ENCODE data around the gene CXCR6. TPM values are rescaled to one million over a fixed set of nuclear protein-coding genes. Genes with fewer than 3 reads are reported as not detected.

The CXCR6 gene
- total RNA-seq: not detected in 2 replicates

DNA sequence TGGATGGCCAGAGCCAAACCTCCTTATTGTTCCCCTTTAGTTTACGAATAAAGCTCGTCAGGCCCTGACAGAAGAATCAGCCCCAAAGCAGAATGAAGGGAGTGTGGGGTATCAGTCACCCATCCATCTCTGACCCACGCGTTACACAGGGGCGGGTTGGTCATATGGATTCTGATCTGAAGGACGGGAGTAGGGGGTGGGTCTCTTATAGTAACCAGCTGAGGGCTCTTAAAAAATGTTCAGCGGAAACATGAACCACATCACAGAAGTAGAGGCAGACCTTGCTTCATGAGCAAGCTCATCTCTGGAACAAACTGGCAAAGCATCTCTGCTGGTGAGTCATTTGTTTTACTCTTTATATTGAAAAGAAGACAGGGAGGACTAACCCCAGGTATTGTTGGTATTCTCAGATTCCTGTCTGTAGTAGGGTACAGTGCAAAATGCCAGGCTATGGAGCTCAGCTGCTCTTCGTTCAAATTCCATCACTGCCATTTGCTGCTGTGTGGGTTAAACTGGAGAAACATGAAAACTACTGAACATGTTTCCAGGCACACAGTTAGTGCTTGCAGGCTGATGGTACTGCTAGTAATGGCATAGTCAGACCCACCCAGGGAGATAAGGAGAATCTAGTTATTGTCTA is at the start of gene CXCR6:
CXCR6 (plus strand) TSS at position 258 of the 640 bp plus-strand sequence. CDS start 3,018 bp downstream, outside the sequence.
- no peak for DNase-seq (ENCODE audit: extremely low read depth, low read depth, low spot score)

GRCh38 chr3:45894015-45894414 is 49.2 kb upstream of the CXCR6 start:
- no peak for DNase-seq (ENCODE audit: extremely low read depth, low read depth, low spot score)

DNA sequence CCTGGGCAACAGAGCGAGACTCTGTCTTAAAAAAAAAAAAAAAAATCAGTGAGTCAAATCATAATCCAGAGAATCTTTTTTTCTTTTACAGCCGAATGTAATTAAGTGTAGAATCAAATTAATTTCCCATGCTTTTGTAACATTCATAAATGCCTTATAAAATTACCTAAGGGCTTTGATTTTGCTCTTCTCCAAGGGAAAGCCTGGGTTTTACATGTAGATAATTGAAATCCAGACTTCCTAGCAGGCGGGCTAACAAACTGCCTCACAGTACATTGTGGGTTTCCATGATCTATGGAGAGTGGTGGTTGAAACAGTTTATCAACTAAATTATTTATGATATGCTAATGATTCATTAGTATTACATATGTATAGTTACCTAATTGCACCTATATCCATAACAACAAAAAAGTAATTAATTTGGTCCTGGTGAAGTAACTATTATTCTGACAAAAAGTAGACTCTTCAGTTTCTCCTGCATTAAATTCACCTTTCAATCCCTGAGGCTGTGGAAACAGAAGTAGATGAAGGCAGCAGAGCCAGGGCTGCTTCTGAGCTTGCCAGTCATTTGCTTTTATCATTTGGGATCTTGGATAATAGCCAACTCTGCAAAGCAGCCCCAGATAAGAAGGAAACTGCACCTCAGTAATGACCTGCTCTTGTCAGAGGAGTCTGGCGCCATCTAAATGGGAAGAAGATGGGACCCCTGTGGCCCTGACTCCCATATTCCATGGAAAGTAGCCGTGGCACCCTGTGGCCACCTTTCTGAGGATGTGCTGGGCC is 47.4 kb upstream of the CXCR6 start:
- no peak for DNase-seq (ENCODE audit: extremely low read depth, low read depth, low spot score)

- DNase-seq (ENCODE audit: extremely low read depth, low read depth, low spot score): no peak
Observed at GRCh38 chr3:45896956-45897355, 46.3 kb upstream of the CXCR6 start.

- no peak for DNase-seq (ENCODE audit: extremely low read depth, low read depth, low spot score)
Observed at GRCh38 chr3:45904931-45905330, 38.3 kb upstream of the CXCR6 start.

DNA sequence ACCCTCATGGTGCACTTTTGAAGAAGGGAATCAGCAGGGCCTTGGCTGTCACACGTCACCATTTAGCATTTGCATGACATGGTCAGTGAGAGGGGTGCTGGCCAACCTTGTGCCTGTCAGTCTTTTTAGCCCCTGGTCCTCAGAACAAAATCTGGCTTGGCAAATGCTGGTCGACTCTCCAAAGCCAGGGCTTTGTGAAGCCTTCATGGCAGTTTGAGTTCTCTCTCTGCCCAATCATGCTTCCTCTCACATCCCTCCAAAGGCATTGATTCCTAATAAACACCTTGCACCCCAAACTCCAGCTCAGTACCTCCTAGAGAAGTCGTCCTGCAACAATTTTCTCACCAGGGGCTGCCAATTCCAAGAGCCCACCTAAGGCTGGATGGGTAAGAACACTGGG is 37.5 kb upstream of the CXCR6 start:
- DNase-seq (ENCODE audit: extremely low read depth, low read depth, low spot score): no peak

GRCh38 chr3:45906681-45907407 is 36.4 kb upstream of the CXCR6 start:
- DNase-seq (ENCODE audit: extremely low read depth, low read depth, low spot score): no peak

- DNase-seq (ENCODE audit: extremely low read depth, low read depth, low spot score): no peak
Observed at GRCh38 chr3:45907769-45908705, 35.2 kb upstream of the CXCR6 start.

DNA sequence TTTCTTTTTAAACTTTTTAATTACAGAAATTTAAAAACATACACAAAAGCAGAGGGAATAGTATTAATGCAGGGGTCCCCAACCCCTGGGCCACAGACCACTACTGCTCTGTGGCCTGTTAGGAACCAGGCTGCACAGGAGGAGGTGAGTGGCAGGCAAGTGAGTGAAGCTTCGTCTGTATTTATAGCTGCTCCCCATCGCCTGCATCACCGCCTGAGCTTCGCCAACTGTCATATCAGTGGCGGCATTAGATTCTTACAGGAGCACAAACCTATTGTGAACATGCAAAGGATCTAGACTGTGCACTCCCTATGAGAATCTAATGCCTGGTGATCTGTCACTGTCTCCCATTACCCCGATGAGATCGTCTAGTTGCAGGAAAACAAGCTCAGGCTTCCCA is 34.5 kb upstream of the CXCR6 start:
- DNase-seq (ENCODE audit: extremely low read depth, low read depth, low spot score): no peak

DNA sequence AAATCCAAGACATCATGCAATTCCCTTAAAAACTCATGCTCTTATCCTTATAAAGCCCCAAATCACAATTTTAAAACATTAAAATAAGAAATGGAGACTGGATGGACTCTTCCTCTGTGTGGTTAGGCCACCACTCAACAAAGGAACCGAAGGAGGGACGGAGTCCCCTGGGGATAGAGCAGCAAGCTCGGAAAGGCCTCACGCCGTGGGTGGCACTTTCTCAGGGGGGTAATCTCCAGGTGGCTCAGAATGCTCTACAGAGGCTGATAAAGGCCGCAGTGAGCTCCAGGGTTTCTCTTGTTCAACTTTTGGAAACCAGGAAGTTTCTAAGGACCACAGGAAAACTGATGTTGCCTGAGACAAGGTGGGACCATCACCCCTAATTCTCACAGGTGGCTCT is 33.7 kb upstream of the CXCR6 start:
- no peak for DNase-seq (ENCODE audit: extremely low read depth, low read depth, low spot score)

DNA sequence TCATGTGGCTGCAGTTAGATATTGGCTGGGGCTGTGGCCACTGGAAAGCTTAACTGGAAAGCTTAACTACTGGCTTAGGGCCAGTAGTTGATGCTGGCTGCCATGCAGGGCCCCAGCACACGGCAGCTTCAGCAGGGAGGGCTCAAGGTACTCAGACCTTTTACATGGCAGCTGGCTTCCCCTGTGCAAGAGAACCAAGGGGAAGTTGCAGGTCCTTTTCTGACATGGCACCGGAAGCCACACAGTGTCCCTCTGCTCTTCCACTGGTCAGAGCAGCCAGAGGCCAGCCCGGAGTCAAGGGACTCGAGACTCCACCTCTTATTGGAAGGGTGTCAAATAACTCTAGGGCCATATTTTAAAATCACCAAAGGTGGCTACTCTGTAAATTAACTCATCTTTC is 32.4 kb upstream of the CXCR6 start:
- DNase-seq (ENCODE audit: extremely low read depth, low read depth, low spot score): no peak

DNA sequence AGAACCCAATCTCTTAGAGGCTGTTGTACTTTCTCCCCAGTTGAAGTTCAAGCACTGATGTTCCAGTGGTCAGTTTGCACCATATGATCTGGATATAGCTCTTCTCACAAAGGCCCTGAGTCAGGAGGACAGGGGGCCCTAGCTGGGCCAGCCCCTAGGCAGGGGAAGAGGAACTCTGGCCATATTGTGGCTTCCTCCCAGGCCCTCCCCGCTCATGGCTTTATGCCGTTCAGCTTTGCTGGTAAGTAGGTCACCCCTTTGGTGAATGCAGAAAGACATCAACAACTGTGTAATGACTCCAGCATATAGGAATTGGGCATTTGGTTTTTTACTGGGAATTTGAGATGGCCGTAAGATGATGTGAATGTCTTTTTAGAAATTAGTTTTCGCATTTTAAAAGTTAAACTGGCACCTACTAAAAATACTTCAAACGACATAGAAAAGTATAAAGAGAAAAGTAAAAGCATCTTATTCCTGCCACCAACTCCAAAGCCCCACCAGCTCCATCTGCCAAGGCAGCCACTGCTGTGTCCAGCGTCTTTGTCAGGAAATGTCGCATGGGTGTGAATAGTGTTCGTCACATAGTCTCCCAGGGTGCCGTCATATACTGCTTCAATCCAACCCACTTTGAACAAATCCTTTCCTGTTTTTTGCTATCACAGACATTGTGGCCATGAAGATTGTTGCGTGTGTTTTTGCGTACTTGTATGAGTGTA is 31.6 kb upstream of the CXCR6 start:
- no peak for DNase-seq (ENCODE audit: extremely low read depth, low read depth, low spot score)

- no peak for DNase-seq (ENCODE audit: extremely low read depth, low read depth, low spot score)
Observed at GRCh38 chr3:45912435-45912834, 30.8 kb upstream of the CXCR6 start.

- DNase-seq (ENCODE audit: extremely low read depth, low read depth, low spot score): no peak
Observed at GRCh38 chr3:45914362-45915058, 28.8 kb upstream of the CXCR6 start.

DNA sequence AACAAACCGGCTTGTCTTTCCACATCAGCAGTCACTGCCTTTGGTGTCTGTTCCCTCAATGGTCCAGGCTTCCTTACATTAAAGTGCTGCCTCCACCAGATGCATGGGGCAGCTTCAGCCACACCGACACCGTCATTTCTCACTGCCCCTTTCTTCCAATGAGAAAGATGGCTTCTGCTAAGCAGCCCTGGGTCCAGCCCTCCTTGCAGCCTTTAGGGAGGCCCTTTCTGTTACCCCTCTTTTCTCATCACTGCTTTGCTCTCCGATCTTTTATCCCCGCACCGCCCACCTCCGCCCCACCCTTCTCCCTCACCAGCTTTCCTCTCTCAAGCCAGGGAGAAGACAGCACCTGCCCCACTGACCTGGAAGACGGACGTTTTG is 28.2 kb upstream of the CXCR6 start:
- DNase-seq (ENCODE audit: extremely low read depth, low read depth, low spot score): no peak

DNA sequence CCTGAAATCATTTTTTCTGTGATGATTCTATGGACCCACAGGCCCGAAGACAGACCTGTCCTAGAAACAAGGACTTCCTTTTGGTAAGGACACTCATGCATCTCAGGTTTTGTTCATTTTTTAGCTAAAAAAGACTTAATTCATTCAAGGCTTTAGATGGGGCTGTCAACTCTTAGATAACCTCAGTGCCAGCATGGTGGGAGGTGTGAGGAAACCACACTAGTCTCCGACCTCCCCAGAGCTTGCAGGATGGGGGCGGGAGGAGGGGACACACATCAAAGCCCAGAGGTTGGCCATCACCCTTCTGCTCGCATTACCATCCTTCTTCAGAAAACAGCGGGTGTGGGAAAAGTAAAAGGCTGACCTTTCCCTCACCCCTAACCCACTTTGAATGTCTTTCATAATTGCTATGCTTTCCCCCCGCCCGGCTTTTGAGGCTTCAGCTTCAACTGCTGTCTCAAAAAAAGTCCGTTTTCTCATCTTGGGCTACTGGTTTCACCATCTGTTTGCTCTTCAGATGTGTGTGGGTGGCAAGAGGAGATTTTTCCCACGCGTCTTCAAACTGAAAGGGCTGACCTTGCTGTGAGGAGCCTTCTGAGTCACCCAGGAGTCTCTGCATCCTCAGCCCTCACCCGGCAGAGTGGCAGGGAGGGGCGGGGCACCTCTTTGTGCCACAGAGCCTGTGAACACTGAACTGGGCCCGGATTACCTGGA is 27.6 kb upstream of the CXCR6 start:
- no peak for DNase-seq (ENCODE audit: extremely low read depth, low read depth, low spot score)

- no peak for DNase-seq (ENCODE audit: extremely low read depth, low read depth, low spot score)
Observed at GRCh38 chr3:45917146-45917898, 25.9 kb upstream of the CXCR6 start.

Data from glomerular endothelial cell (primary cell).